C1 segment of cervical spinal cord (tissue), 14 donors: ENCODE measurements around the gene RCE1.

ENCODE experiments used
- DNase-seq, 14 donors: peaks; one replicate each; lab custom pipeline; 2025; lab: John Stamatoyannopoulos, UW

Gene RCE1

GRCh38 chr11:66868726-66869566 lies 25.7 kb downstream of the RCE1 start:
- no peak for DNase-seq

GRCh38 chr11:66869567-66869870 lies 26.3 kb downstream of the RCE1 start:
- no peak for DNase-seq

- no peak for DNase-seq
Measured at GRCh38 chr11:66870131-66870530, 26.9 kb downstream of the RCE1 start.

GRCh38 chr11:66870616-66871520 lies 27.6 kb downstream of the RCE1 start:
- DNase-seq: no peak

GRCh38 chr11:66871521-66871901 lies 28.3 kb downstream of the RCE1 start:
- DNase-seq: no peak

DNA sequence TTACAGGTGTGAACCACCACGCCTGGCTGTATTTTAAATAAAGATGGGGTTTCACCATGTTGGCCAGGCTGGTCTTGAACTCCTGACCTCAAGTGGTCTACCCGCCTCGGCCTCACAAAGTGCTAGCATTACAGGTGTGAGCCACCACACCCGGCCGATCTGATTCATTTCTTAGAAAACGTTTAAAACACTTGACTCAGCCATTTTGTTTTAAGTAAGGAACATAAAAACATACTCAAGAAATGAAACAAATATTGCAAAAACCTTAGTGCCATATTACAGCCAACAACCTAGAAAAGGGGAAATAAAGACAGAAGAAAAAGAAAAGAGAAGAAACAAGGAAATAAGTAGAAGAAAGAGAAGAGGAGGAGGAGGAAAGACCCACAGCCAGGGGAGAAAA lies 31.0 kb downstream of the RCE1 start:
- DNase-seq: no peak

GRCh38 chr11:66875378-66875777 lies 32.1 kb downstream of the RCE1 start:
- DNase-seq: no peak

DNA sequence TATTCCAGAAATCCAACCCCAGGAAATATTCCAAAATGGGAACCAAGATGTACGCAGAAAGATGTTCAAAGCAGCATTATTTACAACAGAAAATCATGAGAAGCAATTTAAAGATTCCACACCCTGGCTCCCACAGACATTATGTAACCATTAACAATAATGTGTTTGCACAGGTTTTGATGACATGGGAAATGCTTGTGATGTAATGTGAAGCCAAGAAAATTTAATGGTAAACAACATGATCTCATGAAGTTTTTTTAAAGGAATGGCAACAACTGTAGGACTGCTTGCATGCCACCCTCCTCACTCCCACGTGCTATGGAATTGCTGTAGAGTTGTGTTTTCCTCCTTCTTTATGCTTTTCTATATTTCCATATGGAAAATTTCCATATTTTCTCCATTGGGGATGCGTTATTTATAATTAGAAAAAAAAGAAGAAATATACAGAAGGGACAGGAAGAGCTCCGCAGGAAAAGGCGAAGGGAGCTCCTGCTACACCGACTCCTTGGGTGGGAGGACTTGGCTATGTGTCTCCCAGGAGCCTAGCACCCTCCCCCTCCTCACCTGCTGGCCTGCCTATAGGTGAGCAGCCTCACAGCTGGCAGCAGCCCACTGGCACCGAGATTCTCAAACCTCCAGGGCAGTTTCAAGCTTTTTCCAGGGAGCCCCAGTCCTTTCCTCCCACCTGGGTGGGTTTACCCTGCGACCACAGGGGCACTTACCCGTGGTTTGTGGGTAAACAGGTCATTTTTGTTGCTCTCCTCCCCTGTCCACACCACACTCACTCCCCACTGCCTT lies 34.5 kb downstream of the RCE1 start:
- DNase-seq: no peak

- no peak for DNase-seq
Measured at GRCh38 chr11:66878474-66878873, 35.2 kb downstream of the RCE1 start.

GRCh38 chr11:66879000-66879399 lies 35.8 kb downstream of the RCE1 start:
- no peak for DNase-seq

DNA sequence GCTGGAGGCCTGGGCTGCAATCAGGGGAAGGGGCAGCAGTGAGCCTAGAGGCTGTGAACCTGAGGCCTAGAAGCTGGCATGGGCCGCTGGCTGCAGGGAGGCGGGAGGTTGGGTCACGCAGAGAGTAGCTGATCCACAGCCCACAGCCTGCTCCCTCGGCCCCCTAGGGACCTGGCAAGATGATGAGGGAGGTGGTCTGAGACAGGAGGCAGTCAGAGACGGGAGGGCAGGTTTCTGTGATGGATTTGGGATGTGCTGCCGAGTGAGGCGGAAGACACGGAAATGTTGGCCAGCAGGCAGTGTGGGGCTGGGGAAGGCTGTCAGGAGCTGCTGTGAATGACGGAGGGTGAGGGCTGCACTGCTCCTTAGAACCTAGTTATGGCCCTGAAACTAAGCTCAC lies 36.3 kb downstream of the RCE1 start:
- DNase-seq: peak in 1 of 14 donors; percentile 41

DNA sequence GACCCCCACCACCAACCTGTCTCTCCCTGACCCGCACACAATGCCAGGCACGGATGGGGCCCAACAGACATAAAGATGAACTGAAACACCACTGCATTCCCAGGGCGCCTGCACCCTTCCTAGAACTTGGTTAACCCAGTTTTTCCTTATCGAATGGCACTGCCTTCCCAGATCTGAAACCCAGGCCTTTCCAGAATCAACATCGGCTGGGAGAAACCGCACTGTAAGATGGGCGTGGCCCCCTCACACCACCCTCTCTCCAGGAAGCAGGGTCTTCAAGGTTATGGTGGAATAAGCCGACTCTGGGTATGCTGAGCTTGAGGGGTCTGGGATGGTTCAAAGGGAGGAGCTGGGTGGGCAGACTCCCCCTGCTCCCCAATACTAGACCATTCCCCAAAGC lies 36.8 kb downstream of the RCE1 start:
- DNase-seq: no peak

DNA sequence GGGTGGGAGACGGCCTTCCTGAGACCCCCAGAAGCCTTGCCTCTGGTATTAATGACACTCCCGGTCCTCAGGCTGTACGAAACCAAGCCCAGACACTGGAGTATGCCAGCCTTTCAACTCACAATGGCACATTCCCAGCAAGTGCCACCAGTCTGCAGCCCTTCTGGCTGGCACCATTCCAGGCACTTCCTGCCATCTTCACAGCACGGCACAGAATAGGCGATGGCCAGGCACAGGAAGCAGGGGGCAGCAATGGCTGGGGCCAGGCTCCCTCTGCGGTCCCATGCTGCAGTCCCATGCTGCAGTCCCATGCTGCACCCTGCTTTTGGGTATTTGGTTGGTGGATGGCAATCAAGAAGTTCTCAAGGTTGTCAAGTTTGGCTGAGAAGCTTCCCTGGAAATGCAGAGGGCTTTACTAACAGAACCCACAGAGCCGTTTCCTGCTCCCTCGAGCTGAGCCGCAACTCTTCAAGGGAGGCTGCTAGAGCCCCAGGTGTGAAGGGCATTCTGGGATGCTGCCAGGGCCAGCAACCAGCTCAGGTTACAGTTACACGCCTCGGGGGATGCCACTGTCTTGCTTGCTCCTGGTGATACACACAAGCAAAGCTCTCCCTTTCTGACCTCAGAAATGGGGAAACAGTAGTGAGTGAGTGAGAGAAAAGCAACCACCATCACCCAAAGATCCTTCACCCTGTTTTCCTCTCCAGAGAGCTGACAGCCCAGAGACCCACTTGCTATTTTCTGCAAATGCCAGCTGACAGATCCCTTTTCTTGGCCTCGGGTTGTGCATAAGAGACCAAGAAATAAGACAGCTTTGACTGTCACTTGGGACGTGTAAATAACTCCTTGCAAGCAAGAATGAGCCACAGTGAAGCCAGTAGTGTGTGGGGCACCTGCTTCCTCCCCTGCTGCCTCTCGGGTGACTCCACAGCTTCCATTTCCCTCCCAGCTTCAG lies 37.5 kb downstream of the RCE1 start:
- peak in 10 of 14 donors; percentile 22 to 74 (median 39) for DNase-seq

DNA sequence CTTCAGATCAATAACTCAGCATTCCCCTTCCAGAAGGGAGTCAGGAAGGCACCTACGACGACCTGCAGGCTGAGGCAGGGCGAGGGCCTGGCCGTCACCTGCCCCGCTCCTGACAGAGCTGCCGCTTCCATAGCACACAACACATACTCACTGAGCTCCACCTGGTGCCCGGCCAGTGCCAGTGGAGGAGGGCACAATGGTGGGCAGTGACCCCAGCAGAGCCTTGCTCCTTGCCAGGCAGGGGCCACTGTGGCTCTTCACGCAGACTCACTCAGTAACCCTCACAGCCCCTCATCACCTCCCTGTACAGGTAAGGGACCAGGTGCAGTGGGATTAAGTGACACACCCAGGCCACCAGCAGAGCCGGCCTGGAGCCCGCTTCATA lies 38.2 kb downstream of the RCE1 start:
- DNase-seq: peak in 1 of 14 donors; percentile 43

- peak in 4 of 14 donors; percentile 43 to 68 (median 62) for DNase-seq
Measured at GRCh38 chr11:66881927-66882452, 38.7 kb downstream of the RCE1 start.

DNA sequence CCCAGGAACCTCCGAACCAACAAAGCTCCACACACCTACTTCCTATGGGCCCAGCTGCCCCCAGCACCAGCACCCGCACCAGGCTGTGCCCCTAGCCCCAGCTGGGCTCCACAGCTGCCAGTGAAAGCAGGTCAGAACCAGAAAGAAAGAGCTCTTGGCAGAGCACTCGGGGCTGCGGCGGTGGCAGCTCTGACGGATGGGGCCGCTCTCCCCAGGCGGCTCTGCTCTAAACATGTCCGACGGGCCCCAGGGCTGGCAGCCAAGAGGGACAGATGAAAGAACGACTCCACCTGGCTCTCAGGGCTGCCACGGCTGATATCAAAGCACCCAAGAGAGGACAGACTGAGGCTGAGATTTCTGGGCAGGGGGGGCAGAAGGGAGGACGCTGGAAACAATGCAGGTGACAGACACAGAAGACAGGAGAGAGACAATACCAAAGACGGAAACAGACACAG lies 39.3 kb downstream of the RCE1 start:
- peak in 12 of 14 donors; percentile 25 to 85 (median 71) for DNase-seq

- DNase-seq: peak in 12 of 14 donors; percentile 45 to 88 (median 75)
Measured at GRCh38 chr11:66883016-66883965, 40.0 kb downstream of the RCE1 start.

- no peak for DNase-seq
Measured at GRCh38 chr11:66884443-66884842, 41.2 kb downstream of the RCE1 start.

GRCh38 chr11:66885469-66885868 lies 42.2 kb downstream of the RCE1 start:
- peak in 2 of 14 donors; percentile 19 to 33 for DNase-seq
